Mesothelial cell of epicardium (in vitro differentiated cells): ENCODE results near the gene PTPN1. TPM values are rescaled to one million over a fixed set of nuclear protein-coding genes. Genes with fewer than 3 reads are reported as not detected.

Experiments used
- DNase-seq, 2 experiments: peaks; one replicate each; pipeline ENCODE4 v3.0.0; 2021; ENCODE audit warnings: low spot score in 2 of 2; ENCODE audit not compliant: unreplicated experiment in 2 of 2
- H3K27ac Mint-ChIP-seq: 2 replicates; pipeline ENCODE4 v1.8.0; 2021; ENCODE audit warnings: mixed read lengths
- H3K27me3 Mint-ChIP-seq: 2 replicates; pipeline ENCODE4 v1.8.0; 2021; ENCODE audit warnings: low read depth, mixed read lengths
- H3K36me3 Mint-ChIP-seq: 2 replicates; pipeline ENCODE4 v1.8.0; 2021; ENCODE audit warnings: mixed read lengths
- H3K4me1 Mint-ChIP-seq: 2 replicates; pipeline ENCODE4 v1.8.0; 2021; ENCODE audit warnings: mixed read lengths
- H3K4me3 Mint-ChIP-seq: 2 replicates; pipeline ENCODE4 v1.8.0; 2021; ENCODE audit warnings: mild to moderate bottlenecking, moderate library complexity, mixed read lengths
- H3K9me3 Mint-ChIP-seq: 2 replicates; pipeline ENCODE4 v1.8.0; 2021; ENCODE audit warnings: mixed read lengths
- total RNA-seq: library from RNA; stranded (reverse); gene quantifications from 3 replicates; pipeline ENCODE4 v1.2.1, GENCODE V29; 2021
- TF ChIP-seq, protein P1 (sequence below): fragments of 200-600 bp; sonication (generic); IDR thresholded peaks from one replicate; pipeline ENCODE4 v1.5.0; 2021; ENCODE audit warnings: antibody characterized with exemption; ENCODE audit not compliant: unreplicated experiment

PTPN1 gene
- total RNA-seq, 1 donor from 2014 or later, result 27.7 TPM

DNA sequence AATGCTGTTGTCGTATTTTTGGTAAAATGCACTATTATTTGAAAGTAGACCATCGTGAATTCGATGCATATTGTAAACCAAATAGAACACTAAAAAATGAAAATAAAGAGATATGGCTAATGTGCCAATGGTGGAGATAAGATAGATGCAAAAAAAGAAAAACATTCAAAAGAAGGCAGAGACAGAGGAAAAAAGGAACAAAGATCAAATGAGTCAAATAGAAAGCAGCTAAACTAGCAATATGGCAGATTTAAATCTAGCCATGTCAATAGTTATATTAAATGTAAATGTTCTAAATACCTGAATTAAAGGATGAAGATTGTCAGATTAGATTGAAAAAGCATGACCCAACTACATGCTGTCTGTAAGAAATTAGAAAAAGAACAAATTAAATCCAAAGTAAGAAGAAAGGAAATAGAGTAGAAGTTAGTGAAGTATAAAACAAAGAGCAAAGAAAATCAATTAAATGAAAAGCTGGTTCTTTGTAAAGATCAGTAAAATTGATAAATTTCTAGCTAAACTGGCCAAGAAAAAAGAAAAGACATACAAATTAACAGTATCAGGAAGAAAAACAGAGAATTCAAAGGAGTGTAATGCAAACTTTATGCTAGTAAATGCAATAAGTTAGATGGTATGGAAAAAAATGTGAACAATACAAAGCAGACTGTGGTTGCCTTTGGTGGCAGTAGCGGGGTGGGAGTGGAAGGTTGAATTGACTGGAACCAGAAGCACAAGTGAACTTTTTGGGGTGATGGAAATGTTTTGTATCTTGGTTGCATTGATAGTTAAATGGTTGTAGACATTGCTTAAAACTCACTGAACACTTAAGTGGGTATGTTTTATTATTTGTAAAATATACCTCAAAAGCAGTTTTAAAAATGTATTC is 44.8 kb downstream of the PTPN1 start:
- Mint-ChIP-seq H3K9me3 (no peaks in the 10 kb centered on the region), H3K4me3 (no peak overlapping the region), H3K27me3 (no peaks in the 10 kb centered on the region), H3K27ac (no peak overlapping the region), H3K36me3 (peaks cover 4% of the 10 kb centered on the region), H3K4me1 (peaks cover 5% of the 10 kb centered on the region)
- DNase-seq, result no peak
- TF ChIP-seq, protein P1, sequence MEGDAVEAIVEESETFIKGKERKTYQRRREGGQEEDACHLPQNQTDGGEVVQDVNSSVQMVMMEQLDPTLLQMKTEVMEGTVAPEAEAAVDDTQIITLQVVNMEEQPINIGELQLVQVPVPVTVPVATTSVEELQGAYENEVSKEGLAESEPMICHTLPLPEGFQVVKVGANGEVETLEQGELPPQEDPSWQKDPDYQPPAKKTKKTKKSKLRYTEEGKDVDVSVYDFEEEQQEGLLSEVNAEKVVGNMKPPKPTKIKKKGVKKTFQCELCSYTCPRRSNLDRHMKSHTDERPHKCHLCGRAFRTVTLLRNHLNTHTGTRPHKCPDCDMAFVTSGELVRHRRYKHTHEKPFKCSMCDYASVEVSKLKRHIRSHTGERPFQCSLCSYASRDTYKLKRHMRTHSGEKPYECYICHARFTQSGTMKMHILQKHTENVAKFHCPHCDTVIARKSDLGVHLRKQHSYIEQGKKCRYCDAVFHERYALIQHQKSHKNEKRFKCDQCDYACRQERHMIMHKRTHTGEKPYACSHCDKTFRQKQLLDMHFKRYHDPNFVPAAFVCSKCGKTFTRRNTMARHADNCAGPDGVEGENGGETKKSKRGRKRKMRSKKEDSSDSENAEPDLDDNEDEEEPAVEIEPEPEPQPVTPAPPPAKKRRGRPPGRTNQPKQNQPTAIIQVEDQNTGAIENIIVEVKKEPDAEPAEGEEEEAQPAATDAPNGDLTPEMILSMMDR, result no peak

DNA sequence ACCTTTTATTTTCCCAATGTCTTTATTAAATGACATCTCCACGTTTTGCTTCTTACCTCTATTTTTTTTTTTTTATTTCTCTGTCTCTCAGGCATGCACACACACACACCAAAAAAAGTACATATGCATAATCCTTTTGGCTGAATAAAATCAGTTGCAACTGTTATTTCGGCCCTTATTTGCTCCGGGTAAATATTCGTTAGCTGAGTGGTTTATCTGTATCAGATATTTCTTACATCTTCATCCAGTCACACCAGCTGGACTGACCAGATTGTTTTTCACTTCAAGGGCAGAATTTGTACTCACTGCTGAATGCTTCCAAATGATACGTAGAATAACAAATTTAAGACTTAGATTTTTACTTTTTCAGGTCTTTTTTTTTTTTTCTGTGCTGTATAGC is 45.5 kb downstream of the PTPN1 start:
- H3K27ac Mint-ChIP-seq, result no peak overlapping the region
- TF ChIP-seq, protein P1, result no peak
- no peak overlapping the region for H3K4me3 Mint-ChIP-seq

DNA sequence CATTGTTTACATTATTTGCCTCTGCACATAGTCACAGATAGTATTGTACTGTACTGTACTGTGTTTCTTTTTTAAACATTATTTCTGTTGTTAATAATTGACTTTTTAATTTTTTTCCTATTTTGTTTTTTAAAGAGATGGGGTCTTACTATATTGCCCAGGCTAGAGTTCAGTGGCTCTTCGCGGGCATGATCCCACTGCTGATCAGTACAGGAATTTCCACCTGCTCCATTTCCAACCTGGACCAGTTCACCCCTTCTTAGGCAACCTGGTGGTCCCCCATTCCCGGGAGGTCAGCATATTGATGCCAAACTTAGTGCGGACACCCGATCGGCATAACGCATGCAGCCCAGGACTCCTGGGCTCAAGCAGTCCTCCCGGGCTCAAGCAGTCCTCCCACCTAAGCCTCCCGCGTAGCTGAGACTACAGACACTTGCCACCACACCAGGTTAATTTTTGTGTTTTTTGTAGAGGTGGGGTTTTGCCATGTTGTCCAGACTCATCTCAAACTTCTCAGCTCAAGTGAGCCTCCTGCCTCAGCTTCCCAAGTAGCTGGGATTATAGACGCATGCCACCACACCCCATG is 47.5 kb downstream of the PTPN1 start:
- TF ChIP-seq, protein P1, result no peak
- Mint-ChIP-seq H3K4me3 (no peak overlapping the region), H3K4me1 (peaks cover 17% of the 10 kb centered on the region), H3K36me3 (peaks cover 4% of the 10 kb centered on the region), H3K27ac (no peak overlapping the region), H3K27me3 (no peaks in the 10 kb centered on the region), H3K9me3 (no peaks in the 10 kb centered on the region)
- DNase-seq, result no peak

More for the DNA sequence above, 45.5 kb downstream of the PTPN1 start:
- no peaks in the 10 kb centered on the region for H3K9me3 Mint-ChIP-seq
- no peak for DNase-seq
- H3K36me3 Mint-ChIP-seq, result peaks cover 4% of the 10 kb centered on the region
- H3K4me1 Mint-ChIP-seq, result peaks cover 5% of the 10 kb centered on the region
- no peaks in the 10 kb centered on the region for H3K27me3 Mint-ChIP-seq

DNA sequence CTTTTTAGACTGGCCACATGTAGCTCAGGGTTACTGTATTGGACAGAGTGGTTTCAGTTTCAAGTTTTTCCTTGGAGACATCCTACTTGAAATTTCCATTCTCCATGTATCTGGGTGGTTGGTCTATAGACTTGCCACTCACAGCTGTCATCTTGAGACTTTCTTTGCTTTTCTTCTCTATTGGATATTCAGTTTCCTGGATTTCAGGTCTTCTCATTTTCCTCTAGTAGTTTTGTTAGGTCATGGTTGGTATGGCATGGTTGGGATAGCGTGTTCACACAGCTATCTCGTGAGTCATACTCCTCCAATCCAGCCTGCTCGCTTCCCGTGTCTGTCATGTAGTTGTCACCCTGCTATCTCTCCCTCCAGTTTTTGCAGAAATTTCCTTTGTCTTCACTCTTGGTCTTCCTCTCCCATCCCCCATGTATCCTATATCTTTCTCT is 48.3 kb downstream of the PTPN1 start:
- no peaks in the 10 kb centered on the region for H3K27me3 Mint-ChIP-seq
- peaks cover 24% of the 10 kb centered on the region for H3K4me1 Mint-ChIP-seq
- no peaks in the 10 kb centered on the region for H3K9me3 Mint-ChIP-seq
- TF ChIP-seq, protein P1, result no peak
- DNase-seq, result no peak
- no peak overlapping the region for H3K4me3 Mint-ChIP-seq
- no peak overlapping the region for H3K27ac Mint-ChIP-seq
- H3K36me3 Mint-ChIP-seq, result peaks cover 11% of the 10 kb centered on the region

DNA sequence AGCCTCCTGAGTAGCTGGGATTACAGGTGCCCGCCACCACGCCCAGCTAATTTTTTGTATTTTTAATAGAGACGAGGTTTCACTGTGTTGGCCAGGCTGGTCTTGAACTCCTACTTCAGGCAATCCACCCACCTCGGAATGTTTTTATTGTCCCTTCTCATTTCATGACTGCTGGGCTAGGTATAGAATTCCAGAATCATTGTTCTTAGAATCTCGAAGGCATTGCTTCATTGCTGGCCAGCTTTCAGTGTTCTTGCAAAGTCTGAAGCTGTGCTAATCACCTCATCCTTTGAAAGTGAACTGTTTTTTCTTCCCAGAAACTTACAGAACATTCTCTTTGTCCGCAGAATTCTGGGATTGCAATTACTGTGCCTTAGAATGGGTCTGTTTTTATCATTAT is 49.0 kb downstream of the PTPN1 start:
- H3K27ac Mint-ChIP-seq, result no peak overlapping the region
- DNase-seq, result no peak
- TF ChIP-seq, protein P1, result no peak
- H3K9me3 Mint-ChIP-seq, result no peaks in the 10 kb centered on the region
- no peak overlapping the region for H3K4me3 Mint-ChIP-seq
- no peaks in the 10 kb centered on the region for H3K27me3 Mint-ChIP-seq
- H3K4me1 Mint-ChIP-seq, result peaks cover 24% of the 10 kb centered on the region
- H3K36me3 Mint-ChIP-seq, result peaks cover 11% of the 10 kb centered on the region
